GM10266 (cell line): Measurements from ENCODE around the gene RBM28.

Experiments
- DNase-seq: peaks from one replicate; pipeline ENCODE4 v3.0.0; 2012; ENCODE audit errors: extremely low spot score
- TF ChIP-seq, protein P1 (sequence below): IDR thresholded peaks from 2 replicates; pipeline ENCODE4 v1.5.1; 2012; ENCODE audit warnings: mild to moderate bottlenecking, low read depth; ENCODE audit not compliant: control insufficient read depth, insufficient read depth; ENCODE audit errors: missing control alignments

Gene RBM28

DNA sequence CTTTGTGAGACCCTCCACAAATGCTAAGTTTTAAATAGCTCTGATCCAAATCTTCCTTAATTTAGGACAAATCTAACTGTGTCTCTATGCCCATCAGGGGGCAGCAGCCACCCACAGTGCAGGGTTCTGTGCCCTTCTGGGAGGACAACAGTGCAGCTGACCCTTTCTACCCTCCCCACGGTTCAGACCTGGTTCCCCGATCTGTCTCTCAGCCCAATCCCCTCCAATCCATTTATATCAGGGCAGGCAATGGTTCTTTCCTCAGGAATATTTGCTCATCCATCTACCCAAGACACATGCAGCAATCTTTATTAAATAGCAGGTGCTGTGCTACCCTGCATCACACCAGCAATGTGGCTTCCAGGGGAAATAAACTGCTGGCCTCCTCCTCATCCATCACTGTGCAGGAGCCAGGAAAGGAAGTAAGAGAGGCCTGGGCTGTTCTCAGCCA, 4.0 kb upstream of the RBM28 start:
- TF ChIP-seq, protein P1, sequence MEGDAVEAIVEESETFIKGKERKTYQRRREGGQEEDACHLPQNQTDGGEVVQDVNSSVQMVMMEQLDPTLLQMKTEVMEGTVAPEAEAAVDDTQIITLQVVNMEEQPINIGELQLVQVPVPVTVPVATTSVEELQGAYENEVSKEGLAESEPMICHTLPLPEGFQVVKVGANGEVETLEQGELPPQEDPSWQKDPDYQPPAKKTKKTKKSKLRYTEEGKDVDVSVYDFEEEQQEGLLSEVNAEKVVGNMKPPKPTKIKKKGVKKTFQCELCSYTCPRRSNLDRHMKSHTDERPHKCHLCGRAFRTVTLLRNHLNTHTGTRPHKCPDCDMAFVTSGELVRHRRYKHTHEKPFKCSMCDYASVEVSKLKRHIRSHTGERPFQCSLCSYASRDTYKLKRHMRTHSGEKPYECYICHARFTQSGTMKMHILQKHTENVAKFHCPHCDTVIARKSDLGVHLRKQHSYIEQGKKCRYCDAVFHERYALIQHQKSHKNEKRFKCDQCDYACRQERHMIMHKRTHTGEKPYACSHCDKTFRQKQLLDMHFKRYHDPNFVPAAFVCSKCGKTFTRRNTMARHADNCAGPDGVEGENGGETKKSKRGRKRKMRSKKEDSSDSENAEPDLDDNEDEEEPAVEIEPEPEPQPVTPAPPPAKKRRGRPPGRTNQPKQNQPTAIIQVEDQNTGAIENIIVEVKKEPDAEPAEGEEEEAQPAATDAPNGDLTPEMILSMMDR, result peak; percentile 50
- DNase-seq, result peak; percentile 63

DNA sequence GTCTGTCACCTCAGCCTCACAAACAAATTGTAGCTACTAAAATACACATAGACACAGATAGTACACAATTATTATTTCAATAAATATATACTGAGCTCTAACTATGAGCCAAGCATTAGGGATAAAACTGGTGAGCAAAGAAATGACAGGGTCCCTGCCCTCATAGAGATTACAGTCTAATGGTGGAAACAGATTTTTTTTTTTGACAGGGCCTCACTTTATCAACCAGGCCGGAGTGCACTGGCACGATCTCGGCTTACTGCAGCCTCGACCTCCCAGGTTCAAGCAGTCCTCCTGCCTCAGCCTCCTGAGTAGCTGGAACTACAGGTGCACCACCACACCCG, 695 bp upstream of the RBM28 start:
- no peak for DNase-seq
- TF ChIP-seq, protein P1, result no peak

DNA sequence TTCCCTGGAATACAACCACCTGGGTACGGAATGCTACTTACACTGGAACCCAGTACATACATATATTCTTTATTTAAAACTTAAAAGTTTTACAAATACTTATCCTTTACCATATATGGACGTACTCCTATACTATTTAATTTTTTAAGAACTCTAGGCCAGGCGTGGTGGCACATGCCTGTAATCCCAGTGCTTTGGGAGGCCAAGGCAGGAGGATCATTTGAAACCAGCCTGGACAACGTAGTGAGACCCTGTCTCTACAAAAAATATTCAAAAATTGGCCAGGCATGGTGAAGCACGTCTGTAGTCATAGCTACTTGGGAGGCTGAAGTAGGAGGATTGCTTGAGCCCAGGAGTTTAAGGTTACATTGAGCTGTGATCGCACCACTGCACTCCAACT, 2.0 kb downstream of the RBM28 start:
- TF ChIP-seq, protein P1, result no peak
- DNase-seq, result no peak

DNA sequence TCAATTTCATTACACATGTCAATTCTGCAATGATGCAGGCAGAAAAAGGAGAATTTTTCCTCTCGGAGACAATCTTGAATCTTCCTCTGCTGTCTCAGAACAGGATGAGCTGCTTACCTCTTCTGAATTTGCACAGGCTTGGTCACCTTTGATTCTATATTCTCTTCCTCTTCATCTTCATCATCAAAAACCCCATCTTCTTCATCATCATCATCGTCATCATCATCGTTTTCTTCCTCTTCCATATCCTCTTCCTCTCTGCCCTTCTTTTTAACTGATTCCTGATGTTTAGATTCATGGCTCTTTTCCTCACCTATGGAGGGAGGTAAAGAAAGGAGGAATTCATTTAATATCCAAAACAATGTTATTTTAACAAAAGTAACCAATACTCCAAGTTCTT, 8.0 kb downstream of the RBM28 start:
- TF ChIP-seq, protein P1, result no peak
- no peak for DNase-seq

DNA sequence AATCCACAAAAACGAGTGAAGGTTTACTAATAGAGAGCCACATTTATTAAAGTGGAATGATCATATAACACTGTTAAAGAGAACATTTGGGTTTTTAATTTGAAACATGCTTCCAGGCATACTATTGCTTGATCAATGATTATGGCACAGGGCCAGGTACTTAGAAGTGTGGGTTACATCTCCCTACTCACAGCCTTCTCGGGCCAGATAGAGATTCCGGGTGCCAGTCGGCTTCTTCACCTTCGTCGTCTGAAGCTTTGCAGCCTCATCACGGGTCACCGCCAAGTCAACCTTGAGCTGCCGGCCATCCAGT, 19.4 kb downstream of the RBM28 start:
- TF ChIP-seq, protein P1, result no peak
- DNase-seq, result no peak

DNA sequence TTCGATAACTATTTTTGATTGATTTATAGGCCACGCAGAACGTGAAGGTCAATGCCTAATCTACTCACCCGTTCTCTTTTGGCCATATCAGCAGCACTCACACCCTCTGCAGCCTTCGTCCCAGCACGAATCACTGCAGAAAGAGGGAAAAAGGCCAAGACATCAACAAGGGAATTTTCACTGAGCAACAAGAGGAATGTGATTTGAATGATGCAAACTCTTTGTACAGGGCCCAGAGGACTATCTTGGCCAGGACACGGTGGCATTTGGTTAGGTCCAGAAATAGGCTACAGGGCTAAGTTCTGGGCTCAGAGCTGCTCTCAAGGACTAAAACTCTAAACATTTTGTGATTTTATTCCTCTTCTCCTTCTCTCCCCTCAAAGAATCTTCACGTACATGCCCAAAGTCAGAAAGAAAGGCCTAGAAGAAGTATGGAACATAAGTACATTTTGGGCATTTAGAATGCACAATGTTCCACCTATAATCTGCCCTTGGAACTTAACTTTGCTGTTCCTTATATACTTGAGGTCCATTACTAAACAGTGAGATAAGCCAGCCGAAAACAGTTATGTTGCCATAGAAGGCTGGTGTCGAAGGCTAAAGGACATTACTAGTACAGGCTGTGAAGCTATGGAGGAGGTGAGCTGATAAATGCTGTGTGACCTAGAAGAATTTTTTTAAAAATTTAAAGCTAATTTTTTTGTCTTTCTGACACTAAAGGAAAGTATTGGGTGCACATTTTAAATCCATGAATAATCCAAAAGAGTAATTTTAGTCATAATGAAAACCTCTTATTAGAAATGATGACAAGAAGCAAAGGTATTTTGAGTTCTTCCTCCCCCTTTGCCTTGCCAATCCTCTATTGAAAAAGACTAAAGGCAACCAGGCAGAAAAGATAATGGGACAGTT, 20.0 kb downstream of the RBM28 start:
- DNase-seq, result no peak
- TF ChIP-seq, protein P1, result no peak

DNA sequence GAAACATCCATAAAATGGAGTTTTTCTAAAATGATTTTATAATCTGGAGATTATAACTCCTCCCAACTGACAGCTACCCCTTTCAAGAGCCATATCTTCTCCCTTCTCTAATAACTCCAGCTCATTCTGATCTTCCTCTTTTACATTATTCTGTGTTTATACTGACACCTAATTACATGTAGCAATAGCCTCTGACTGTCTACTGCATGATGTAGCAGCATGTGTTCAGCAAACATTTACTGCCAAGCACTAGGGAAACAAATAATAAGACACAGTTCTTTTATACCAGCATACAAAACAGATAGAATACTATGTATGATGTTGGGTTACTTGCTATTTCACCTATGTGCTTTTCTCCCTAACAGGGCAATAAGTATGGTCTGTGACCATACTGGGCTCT, 20.7 kb downstream of the RBM28 start:
- TF ChIP-seq, protein P1, result no peak

More for the DNA sequence above, 20.7 kb downstream of the RBM28 start:
- DNase-seq, result no peak
